ENCODE results near the gene OAS2.

GRCh38 chr12:112933129-112933505 lies 45.2 kb upstream of the OAS2 start:
- TF ChIP-seq CTCF (IDR thresholded peaks at IDR 0.05) (no peak), KDM5A (IDR thresholded peaks at IDR 0.05) (no peak), TP53 (CRISPR knock-in tag; IDR thresholded peaks at IDR 0.05) (no peak), MAX (IDR thresholded peaks at IDR 0.05) (no peak), POLR2AphosphoS2 (conservative IDR thresholded peaks at IDR 0.05; ENCODE audit: low read length) (no peak), ELK1 (IDR thresholded peaks at IDR 0.05; ENCODE audit: low read depth, low read length) (no peak), POLR2A (IDR thresholded peaks at IDR 0.05; ENCODE audit: low read length) (no peak), ZFP36 (IDR thresholded peaks at IDR 0.05; ENCODE audit: borderline replicate concordance, partially characterized antibody) (no peak), CHD2 (IDR thresholded peaks at IDR 0.05; ENCODE audit: low read length, partially characterized antibody) (no peak), RFX5 (IDR thresholded peaks at IDR 0.05) (no peak), ESRRA (IDR thresholded peaks at IDR 0.05; ENCODE audit: borderline replicate concordance, low read length) (no peak), BHLHE40 (IDR thresholded peaks at IDR 0.05; ENCODE audit: low read depth, low read length) (no peak), HDAC2 (IDR thresholded peaks at IDR 0.05) (no peak)

Data from A549 (cell line).